H1 (cell line): ENCODE data around the gene SNHG17.

Experiments used
- CTCF ChIP-seq, 3 experiments: IDR thresholded peaks; 1 replicate in 2 of 3; 2 replicates in 1 of 3; pipeline versions ENCODE4 v1.5.1 to v1.6.1; 2011; ENCODE audit warnings: low read length in 3 of 3, mild to moderate bottlenecking in 3 of 3, inconsistent platforms in 2 of 3, low read depth in 1 of 3, moderate library complexity in 1 of 3; ENCODE audit not compliant: insufficient read depth in 1 of 3; ENCODE audit errors: control extremely low read depth in 1 of 3
- NRF1 ChIP-seq: IDR thresholded peaks from 2 replicates; pipeline ENCODE4 v1.6.1; 2011; ENCODE audit warnings: mild to moderate bottlenecking, low read depth, low read length, improper control_type of control experiment
- SIN3A ChIP-seq, 2 experiments: IDR thresholded peaks in 1 of 2; conservative IDR thresholded peaks in 1 of 2; 2 replicates each; pipeline ENCODE4 v1.6.1; 2011 to 2012; ENCODE audit warnings: low read length in 2 of 2, improper control_type of control experiment in 1 of 2, low read depth in 1 of 2, mild to moderate bottlenecking in 1 of 2
- SP2 ChIP-seq: IDR thresholded peaks from 2 replicates; pipeline ENCODE4 v1.6.1; 2012; ENCODE audit warnings: mild to moderate bottlenecking, low read length, inconsistent platforms
- SRF ChIP-seq: IDR thresholded peaks from 2 replicates; pipeline ENCODE4 v1.6.1; 2011; ENCODE audit warnings: mild to moderate bottlenecking, low read depth, low read length, moderate library complexity

GRCh38 chr20:38395165-38395564 is 40.0 kb downstream of the SNHG17 start:
- TF ChIP-seq SP2 (no peak), SRF (no peak), CTCF (IDR thresholded peaks at IDR 0.05; ENCODE audit: control extremely low read depth in 1 of 3, insufficient read depth in 1 of 3, low read depth in 1 of 3, low read length in 3 of 3) (no peak), SIN3A (conservative IDR thresholded peaks at IDR 0.05 in 1 of 2, IDR thresholded peaks at IDR 0.05 in 1 of 2; ENCODE audit: low read depth in 1 of 2, low read length in 2 of 2) (no peak), NRF1 (no peak)
